Suprapubic skin (tissue), 4 donors: ENCODE measurements around the gene ERLIN1. TPM values are rescaled to one million over a fixed set of nuclear protein-coding genes. Genes with fewer than 3 reads are reported as not detected.

Experiments
- DNase-seq, 2 donors: peaks; one replicate each; pipeline ENCODE4 v3.0.0-alpha.2; 2019; ENCODE audit warnings: low spot score in 2 of 2
- H3K27ac ChIP-seq: fragments of 200-600 bp; sonication (generic); one replicate; pipeline ENCODE4 v1.5.1; 2019
- H3K27me3 ChIP-seq: fragments of 200-600 bp; sonication (generic); one replicate; pipeline ENCODE4 v1.5.1; 2019
- H3K36me3 ChIP-seq: fragments of 200-600 bp; sonication (generic); one replicate; pipeline ENCODE4 v1.5.1; 2019
- H3K4me1 ChIP-seq: fragments of 200-600 bp; sonication (generic); one replicate; pipeline ENCODE4 v1.5.1; 2019
- H3K4me3 ChIP-seq: fragments of 200-600 bp; sonication (generic); one replicate; pipeline ENCODE4 v1.5.1; 2019; ENCODE audit warnings: mild to moderate bottlenecking
- H3K9me3 ChIP-seq: fragments of 200-600 bp; sonication (generic); one replicate; pipeline ENCODE4 v1.5.1; 2019
- EP300 ChIP-seq: sonication (generic); formaldehyde crosslinking; IDR thresholded peaks from one replicate; pipeline ENCODE4 v1.6.1; 2017; ENCODE audit warnings: antibody characterized with exemption
- POLR2A ChIP-seq, 2 donors: fragments of 450-650 bp; IDR thresholded peaks; one replicate each; pipeline ENCODE4 v1.6.1; 2017; ENCODE audit warnings: antibody characterized with exemption in 2 of 2, mild to moderate bottlenecking in 2 of 2, moderate library complexity in 2 of 2
- POLR2AphosphoS5 ChIP-seq, 3 donors: sonication (generic); formaldehyde crosslinking; IDR thresholded peaks; one replicate each; pipeline ENCODE4 v1.6.1; 2017; ENCODE audit warnings: antibody characterized with exemption in 3 of 3
- WGBS: methylation state at CpG from one replicate; pipeline ENCODE4 v1.1.5; 2018; 5-methylcytosine and 5-hydroxymethylcytosine counted together
- total RNA-seq, 4 donors: library from RNA; depleted of rRNA; stranded (reverse); fragments of >200 nt; gene quantifications; one replicate each; pipeline ENCODE4 v1.1.0, GENCODE V29; 2016
- TF ChIP-seq, protein P1 (sequence below), 2 donors: fragments of 200-600 bp in 1 of 2; fragments of 450-650 bp in 1 of 2; sonication (generic) in 1 of 2; IDR thresholded peaks; one replicate each; pipeline ENCODE4 v1.5.1; 2016 to 2019; ENCODE audit warnings: antibody characterized with exemption in 2 of 2, mild to moderate bottlenecking in 1 of 2, moderate library complexity in 1 of 2

The ERLIN1 gene
- 10 to 100 TPM; 23.3 to 38.2 (median 27.9) TPM for total RNA-seq

DNA sequence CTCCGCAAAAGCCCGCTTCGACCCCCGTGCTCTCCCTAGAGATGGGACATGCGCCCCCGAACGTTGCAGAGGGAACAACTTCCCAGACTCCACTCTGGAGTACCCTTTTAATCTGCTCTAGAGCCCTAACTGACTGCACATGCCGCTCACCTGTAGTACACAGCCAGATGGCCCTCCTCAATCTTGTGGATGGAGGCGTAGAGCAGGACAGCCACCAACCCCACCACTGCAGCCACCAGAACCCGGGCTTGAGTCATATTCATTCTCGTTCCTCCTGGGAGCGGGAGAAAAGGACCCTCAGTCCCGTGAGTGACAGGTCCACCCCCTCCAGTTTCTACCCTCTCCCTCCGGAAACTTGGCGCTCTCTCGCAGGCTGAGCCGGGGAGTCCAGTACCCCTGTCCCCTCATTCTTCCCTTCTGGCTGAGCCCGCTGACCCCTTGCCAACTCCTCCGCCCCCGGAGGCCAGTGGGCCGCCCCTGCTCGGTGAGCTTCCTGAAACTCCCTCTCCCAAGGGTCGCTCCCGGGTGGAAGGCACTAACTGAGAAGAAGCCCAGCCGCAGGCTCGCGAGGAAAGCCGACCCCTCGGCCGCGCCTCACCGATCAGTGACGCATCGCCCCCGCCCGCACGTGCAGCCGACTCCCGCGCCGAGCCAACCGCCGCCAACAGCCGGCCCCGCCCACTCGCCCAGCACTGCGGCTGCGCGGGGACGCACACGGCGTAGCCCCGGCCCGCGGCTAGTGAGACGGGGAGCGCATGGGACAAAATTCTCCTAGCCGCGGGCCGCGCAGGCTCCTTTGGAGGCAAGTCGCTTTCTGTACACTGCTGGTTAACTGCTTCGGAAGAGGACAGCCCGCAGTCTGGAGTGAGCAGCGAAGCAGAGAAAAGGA is at the start of gene ERLIN1:
ERLIN1 (minus strand) TSS at position 666 of the 889 bp plus-strand sequence; CDS start at position 263, 403 bp downstream.
- Histone ChIP-seq H3K9me3 (no peaks in the 10 kb centered on the region), H3K4me1 (peaks cover 44% of the 10 kb centered on the region), H3K27ac (peak within 1 kb of the TSS; percentile 94), H3K27me3 (no peaks in the 10 kb centered on the region), H3K4me3 (peak within 1 kb of the TSS; percentile 95), H3K36me3 (peaks cover 15% of the 10 kb centered on the region)
- TF ChIP-seq, protein P1, sequence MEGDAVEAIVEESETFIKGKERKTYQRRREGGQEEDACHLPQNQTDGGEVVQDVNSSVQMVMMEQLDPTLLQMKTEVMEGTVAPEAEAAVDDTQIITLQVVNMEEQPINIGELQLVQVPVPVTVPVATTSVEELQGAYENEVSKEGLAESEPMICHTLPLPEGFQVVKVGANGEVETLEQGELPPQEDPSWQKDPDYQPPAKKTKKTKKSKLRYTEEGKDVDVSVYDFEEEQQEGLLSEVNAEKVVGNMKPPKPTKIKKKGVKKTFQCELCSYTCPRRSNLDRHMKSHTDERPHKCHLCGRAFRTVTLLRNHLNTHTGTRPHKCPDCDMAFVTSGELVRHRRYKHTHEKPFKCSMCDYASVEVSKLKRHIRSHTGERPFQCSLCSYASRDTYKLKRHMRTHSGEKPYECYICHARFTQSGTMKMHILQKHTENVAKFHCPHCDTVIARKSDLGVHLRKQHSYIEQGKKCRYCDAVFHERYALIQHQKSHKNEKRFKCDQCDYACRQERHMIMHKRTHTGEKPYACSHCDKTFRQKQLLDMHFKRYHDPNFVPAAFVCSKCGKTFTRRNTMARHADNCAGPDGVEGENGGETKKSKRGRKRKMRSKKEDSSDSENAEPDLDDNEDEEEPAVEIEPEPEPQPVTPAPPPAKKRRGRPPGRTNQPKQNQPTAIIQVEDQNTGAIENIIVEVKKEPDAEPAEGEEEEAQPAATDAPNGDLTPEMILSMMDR (IDR thresholded peaks at IDR 0.05), result no peak
- peak in 1 of 2 donors; percentile 36 for TF ChIP-seq POLR2A (IDR thresholded peaks at IDR 0.05)
- peak; percentile 95 for DNase-seq
- under 1% methylated on average over 32 of the region's 65 CpGs for WGBS

DNA sequence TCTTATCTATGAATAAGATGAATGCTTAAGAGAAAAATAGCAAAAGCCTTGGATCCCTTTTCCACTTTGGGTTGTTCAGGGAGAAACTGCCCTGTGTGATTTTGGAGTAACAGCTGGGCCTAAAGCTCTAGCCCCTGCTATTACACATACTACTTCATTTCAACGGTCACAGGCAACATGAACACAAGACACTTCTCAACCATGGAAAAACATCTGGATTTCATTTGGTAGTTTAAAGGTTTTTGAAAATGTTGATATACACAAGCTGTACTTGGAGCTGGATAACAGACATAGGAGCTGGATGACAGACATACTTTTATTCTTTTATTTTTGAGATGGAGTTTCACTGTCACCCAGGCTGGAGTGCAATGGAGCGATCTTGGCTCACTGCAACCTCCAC is 46.3 kb upstream of the ERLIN1 start:
- no peak for DNase-seq
- WGBS, result 89% methylated on average over 2 of the region's 2 CpGs

DNA sequence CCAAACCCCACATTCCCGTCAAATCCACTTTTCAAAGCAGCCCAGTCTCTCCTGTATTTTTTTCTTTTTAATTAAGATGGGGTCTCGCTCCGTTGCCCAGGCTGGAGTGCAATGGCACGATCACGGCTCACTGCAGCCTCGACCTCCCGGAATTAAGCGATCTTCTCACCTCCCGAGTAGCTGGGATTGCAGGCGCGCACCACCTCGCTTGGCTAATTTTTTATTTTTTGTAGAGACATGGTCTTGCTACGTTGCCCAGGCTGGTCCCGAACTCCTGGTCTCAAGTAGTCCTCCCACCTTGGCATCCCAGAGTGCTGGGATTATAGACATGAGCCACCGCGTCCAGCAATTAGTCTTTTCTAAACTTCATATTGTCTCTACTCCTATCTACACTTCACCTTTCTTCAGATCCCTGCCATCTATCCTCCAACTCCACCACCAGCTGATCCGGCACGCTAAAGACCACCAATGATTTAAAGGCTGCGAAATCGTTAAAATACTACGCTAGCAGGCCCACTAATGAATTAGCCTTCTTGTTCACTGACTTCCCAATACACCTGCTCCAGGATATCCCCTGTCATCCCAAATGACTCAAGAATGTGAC is 44.1 kb upstream of the ERLIN1 start:
- 53% methylated on average over 21 of the region's 21 CpGs for WGBS
- Histone ChIP-seq H3K27ac (peak overlapping the region; percentile 67), H3K4me1 (peaks cover 13% of the 10 kb centered on the region), H3K9me3 (no peaks in the 10 kb centered on the region), H3K27me3 (no peaks in the 10 kb centered on the region), H3K4me3 (peak overlapping the region; percentile 97), H3K36me3 (peaks cover 42% of the 10 kb centered on the region)
- TF ChIP-seq POLR2AphosphoS5 (IDR thresholded peaks at IDR 0.05), result no peak
- TF ChIP-seq POLR2A (IDR thresholded peaks at IDR 0.05), result no peak
- TF ChIP-seq EP300, result no peak
- TF ChIP-seq, protein P1 (IDR thresholded peaks at IDR 0.05), result no peak
- no peak for DNase-seq

More for the DNA sequence above, 46.3 kb upstream of the ERLIN1 start:
- H3K4me1 ChIP-seq, result peaks cover 13% of the 10 kb centered on the region
- TF ChIP-seq POLR2AphosphoS5 (IDR thresholded peaks at IDR 0.05) (no peak), POLR2A (IDR thresholded peaks at IDR 0.05) (no peak), EP300 (no peak)
- TF ChIP-seq, protein P1 (IDR thresholded peaks at IDR 0.05), result no peak
- H3K9me3 ChIP-seq, result no peaks in the 10 kb centered on the region
- H3K27ac ChIP-seq, result no peak overlapping the region
- H3K4me3 ChIP-seq, result no peak overlapping the region
- peaks cover 54% of the 10 kb centered on the region for H3K36me3 ChIP-seq
- no peaks in the 10 kb centered on the region for H3K27me3 ChIP-seq

DNA sequence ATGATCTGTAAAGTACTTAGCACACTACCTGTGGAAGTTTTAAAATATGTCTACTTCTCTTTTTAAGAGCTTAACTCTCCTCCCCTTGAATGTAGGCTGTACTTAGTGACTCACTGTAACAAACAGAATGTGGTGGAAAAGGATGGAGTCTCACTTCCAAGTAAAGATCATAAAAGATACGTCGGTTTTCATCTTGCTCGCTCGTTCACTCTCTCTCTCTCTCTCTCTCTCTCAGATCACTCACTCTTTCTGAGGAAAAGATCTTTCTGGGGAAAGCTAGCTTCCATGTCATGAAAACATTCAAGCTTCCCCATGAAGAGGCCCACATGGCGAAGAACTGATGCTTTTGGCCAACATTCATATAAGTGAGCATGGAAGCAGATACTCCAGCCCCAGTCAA is 38.0 kb upstream of the ERLIN1 start:
- Histone ChIP-seq H3K27ac (no peak overlapping the region), H3K27me3 (no peaks in the 10 kb centered on the region), H3K9me3 (no peaks in the 10 kb centered on the region), H3K4me3 (no peak overlapping the region), H3K36me3 (peaks cover 68% of the 10 kb centered on the region), H3K4me1 (peaks cover 9% of the 10 kb centered on the region)
- TF ChIP-seq POLR2AphosphoS5 (IDR thresholded peaks at IDR 0.05) (no peak), EP300 (no peak), POLR2A (IDR thresholded peaks at IDR 0.05) (no peak)
- TF ChIP-seq, protein P1 (IDR thresholded peaks at IDR 0.05), result no peak
- no peak for DNase-seq
- 98% methylated on average over 5 of the region's 5 CpGs for WGBS

DNA sequence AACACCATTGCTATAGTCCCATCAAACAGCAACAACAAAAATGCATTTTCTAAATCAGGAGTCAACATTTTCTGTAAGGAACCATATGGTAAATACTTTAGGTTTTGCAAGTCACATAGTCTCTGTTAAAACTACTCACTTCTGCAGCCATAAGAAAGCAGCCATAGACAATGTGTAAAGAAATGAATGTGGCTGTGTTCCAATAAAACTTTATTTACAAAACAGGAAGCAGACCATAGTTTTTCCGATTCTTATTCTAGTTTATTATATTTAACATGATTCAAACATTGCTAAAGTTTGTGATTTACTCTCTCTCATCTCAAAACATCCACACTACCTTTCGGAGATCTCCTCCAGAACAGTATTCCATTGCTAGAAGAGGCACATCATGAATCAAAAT is 36.7 kb upstream of the ERLIN1 start:
- H3K27ac ChIP-seq, result no peak overlapping the region
- peaks cover 80% of the 10 kb centered on the region for H3K36me3 ChIP-seq
- TF ChIP-seq, protein P1 (IDR thresholded peaks at IDR 0.05), result no peak
- no peak for TF ChIP-seq POLR2AphosphoS5 (IDR thresholded peaks at IDR 0.05)
- TF ChIP-seq EP300, result no peak
- no peak for TF ChIP-seq POLR2A (IDR thresholded peaks at IDR 0.05)
- H3K9me3 ChIP-seq, result no peaks in the 10 kb centered on the region
- H3K27me3 ChIP-seq, result no peaks in the 10 kb centered on the region
- H3K4me1 ChIP-seq, result no peaks in the 10 kb centered on the region
- H3K4me3 ChIP-seq, result no peak overlapping the region
- WGBS, result 100% methylated on average over 2 of the region's 2 CpGs
- DNase-seq, result no peak
